GM21786 (cell line): Measurements from ENCODE around the gene EFL1.
"Not testable (repeated sequence)": the region's sequence is repeated elsewhere in the genome, so short reads cannot be mapped to it uniquely, and the experiment has no call there.

Experiments used
- ATAC-seq: cut with Tn5 transposase; IDR thresholded peaks from one replicate; pipeline ENCODE4 v1.9.1; 2021; ENCODE audit not compliant: unreplicated experiment

The EFL1 gene

GRCh38 chr15:82281276-82281675 lies 18.7 kb upstream of the EFL1 start:
- ATAC-seq, result not testable (repeated sequence)

- ATAC-seq, result no peak
These were observed 12.9 kb upstream of the EFL1 start for GRCh38 chr15:82275410-82275809.

- ATAC-seq, result no peak
These were observed 9.6 kb upstream of the EFL1 start for GRCh38 chr15:82272154-82272553.

GRCh38 chr15:82268454-82268853 lies 5.9 kb upstream of the EFL1 start:
- ATAC-seq, result not testable (repeated sequence)

- ATAC-seq, result not testable (repeated sequence)
These were observed 4.6 kb upstream of the EFL1 start for GRCh38 chr15:82267137-82267536.

- ATAC-seq, result no peak
These were observed 816 bp upstream of the EFL1 start for GRCh38 chr15:82263350-82263749.

- ATAC-seq, result peak; percentile 14
These were observed 740 bp downstream of the EFL1 start for GRCh38 chr15:82261566-82262421.

- ATAC-seq, result not testable (repeated sequence)
These were observed 14.3 kb downstream of the EFL1 start for GRCh38 chr15:82248261-82248660.

- ATAC-seq, result not testable (repeated sequence)
These were observed 16.6 kb downstream of the EFL1 start for GRCh38 chr15:82245956-82246355.

- not testable (repeated sequence) for ATAC-seq
These were observed 18.9 kb downstream of the EFL1 start for GRCh38 chr15:82243644-82244043.

GRCh38 chr15:82241836-82242499 lies 20.6 kb downstream of the EFL1 start:
- ATAC-seq, result not testable (repeated sequence)

GRCh38 chr15:82239685-82240391 lies 22.7 kb downstream of the EFL1 start:
- no peak for ATAC-seq

- not testable (repeated sequence) for ATAC-seq
These were observed 24.5 kb downstream of the EFL1 start for GRCh38 chr15:82237944-82238534.

- ATAC-seq, result no peak
These were observed 30.7 kb downstream of the EFL1 start for GRCh38 chr15:82231842-82232241.

GRCh38 chr15:82231233-82231632 lies 31.3 kb downstream of the EFL1 start:
- ATAC-seq, result no peak

- no peak for ATAC-seq
These were observed 33.8 kb downstream of the EFL1 start for GRCh38 chr15:82228750-82229149.

- not testable (repeated sequence) for ATAC-seq
These were observed 41.0 kb downstream of the EFL1 start for GRCh38 chr15:82221535-82221934.

GRCh38 chr15:82216092-82216491 lies 46.4 kb downstream of the EFL1 start:
- not testable (repeated sequence) for ATAC-seq

- ATAC-seq, result not testable (repeated sequence)
These were observed 50.3 kb downstream of the EFL1 start for GRCh38 chr15:82212201-82212600.

GRCh38 chr15:82210066-82210597 lies 52.4 kb downstream of the EFL1 start:
- ATAC-seq, result not testable (repeated sequence)

- ATAC-seq, result not testable (repeated sequence)
These were observed 58.0 kb downstream of the EFL1 start for GRCh38 chr15:82204575-82204974.
